NCI-H2196 (cell line): ENCODE measurements around the gene LYPLA2.
A peak's percentile ranks its signal among the peaks of the same experiment; 100 is the strongest.
"Not testable (repeated sequence)": the region's sequence is repeated elsewhere in the genome, so short reads cannot be mapped to it uniquely, and the experiment has no call there.

Experiments used
- DNase-seq: peaks from one replicate; lab custom pipeline; 2025; ENCODE audit not compliant: unreplicated experiment; lab: John Stamatoyannopoulos, UW

LYPLA2 gene

DNA sequence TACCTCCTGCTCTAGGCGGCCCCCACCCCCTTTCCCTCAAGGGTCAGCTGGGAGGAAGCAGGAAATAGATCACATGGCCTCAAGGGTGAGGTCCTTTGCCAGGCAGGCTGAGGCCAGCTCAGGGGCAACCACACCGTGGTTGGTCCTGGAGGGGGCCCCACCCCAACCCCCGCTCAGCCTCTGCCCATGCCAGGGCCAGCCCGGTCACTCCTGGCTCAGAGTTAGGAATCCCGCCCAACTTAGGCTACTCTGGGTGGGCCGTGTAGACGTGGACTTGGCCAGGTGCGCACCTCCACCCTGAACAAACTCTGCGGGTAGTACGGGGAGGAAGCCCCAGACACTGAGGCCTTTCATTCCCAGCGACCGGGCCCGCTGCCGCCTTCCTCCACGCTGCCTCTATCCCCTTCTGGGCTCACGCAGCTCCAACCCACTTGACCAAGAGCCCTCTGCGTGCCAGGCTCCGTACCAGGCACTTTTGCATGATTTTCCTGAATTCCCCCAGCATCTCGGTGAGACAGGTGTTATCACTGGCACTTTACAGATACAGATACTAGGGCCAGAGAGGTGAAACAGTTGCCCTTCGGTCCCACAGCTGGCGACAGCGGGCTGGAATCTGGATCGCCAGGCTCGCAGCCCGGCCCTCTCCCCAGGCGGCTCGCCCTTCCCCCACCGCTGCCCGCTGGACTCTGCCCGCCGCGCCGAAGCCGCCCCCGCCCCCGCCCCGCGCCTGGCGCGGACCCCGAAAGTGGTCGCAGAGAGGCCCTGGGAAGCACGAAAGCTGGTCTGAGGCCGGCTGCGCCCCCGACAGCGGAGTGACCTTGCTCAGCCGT is 8.8 kb downstream of the LYPLA2 start:
- DNase-seq = peak; percentile 59

DNA sequence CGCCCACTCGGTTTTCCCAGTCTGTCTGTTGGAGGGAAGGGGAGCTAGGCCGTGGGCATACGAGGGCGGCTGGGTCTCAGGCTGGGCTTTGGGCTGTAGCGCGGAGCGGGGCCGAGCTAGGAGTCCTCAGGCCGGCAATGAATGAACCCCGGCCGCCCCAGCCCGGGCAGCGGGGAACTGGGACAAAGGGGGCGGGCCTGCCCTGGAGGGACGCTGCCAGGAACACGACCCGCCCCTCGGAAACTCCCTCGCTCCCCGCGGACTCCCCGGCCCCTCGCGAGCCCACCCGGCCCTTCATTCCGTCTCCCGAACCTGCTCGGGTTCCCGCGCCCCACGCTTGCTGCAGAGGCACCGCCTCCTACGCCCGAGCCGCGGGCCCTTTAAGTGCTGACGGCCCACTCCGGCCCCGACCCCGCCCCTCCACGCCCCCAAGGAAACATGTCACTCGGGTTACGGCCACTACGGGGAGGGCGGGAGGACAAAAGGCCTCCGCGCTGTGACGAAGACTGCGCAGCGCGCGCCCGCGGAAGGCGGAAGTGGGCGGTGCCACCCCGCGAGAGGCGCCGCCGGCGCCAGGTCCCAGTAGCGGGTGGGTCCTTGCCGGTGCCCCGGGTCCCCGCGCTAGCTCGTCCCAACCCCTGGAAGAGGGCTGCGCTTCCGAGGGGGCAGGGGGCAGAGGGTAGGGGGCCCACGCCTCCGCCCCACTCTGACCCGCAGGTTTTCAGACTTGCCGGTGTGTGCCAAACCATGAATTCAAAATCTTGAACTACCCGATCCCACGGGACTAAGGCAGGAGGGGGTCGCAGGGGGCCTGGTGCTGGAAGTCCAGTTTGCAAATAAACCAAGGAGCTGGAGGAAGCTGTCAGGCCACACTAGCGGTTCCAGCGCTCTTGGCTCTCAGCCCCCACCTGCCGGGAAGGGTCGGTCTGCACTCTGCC is 9.7 kb downstream of the LYPLA2 start, which contains the start of gene GALE:
TSS of gene GALE (minus strand) at position 355 of the 938 bp plus-strand sequence. CDS start 1,747 bp downstream, outside the sequence.
- DNase-seq = peak; percentile 92

DNA sequence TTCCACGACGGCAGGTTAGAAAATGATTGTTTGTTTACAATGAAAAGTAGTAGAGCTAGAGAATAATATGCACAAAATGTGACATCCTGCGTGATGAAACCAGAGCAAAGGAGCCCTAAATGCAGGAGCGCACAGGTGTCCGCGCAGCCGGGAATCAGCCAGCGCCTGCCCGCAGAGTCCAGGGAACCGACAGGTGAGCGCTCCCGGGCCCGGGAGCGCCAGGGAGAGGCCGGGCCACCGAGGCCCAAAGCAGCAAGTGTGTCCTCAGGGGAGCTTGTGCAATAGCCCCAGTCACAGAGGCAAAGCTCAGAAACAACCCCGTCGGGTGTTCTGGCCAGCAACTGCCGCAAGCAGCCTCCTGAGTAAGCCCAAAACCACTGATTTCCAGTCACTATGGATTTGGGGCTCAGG is 10.4 kb downstream of the LYPLA2 start:
- DNase-seq = no peak

DNA sequence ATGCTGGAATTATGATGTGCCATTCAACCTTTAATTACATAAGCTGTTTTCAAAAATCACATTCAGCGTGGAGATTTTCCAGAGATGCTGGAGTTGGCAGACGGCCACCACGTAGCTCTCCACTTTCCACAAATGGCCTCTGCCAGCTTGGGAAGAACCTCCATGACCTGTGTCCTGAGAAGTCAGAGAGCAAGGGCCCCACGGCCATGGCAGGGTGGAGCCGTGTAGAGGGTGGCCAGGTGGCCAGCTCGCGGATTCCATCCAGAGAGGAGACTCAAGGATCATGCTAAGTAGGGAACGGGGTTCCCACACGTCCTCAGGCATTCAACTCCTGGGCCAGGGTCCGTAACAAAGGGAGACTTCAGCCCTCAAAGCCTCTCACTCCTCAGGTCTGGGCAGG is 10.9 kb downstream of the LYPLA2 start:
- DNase-seq = no peak

DNA sequence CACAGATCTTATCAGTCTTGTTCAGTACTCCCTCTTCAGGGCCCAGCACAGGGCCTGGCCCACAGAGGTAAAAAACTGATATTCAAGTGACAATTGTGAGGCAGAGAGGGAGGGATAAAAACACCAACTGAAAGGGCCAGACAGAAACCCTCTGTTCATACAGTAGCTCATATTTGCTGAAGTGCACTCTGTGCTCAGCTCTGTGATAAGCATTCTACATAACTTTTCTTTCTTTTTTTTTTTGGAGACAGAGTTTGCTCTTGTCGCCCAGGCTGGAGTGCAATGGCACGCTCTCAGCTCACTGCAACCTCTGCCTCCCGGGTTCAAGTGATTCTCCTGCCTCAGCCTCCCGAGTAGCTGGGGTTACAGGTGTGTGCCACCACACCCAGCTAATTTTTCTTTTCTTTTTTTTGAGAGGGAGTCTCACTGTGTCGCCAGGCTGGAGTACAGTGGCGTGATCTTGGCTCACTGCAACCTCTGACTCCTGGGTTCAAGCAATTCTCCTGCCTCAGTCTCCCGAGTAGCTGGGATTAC is 11.9 kb downstream of the LYPLA2 start:
- not testable (repeated sequence) for DNase-seq

DNA sequence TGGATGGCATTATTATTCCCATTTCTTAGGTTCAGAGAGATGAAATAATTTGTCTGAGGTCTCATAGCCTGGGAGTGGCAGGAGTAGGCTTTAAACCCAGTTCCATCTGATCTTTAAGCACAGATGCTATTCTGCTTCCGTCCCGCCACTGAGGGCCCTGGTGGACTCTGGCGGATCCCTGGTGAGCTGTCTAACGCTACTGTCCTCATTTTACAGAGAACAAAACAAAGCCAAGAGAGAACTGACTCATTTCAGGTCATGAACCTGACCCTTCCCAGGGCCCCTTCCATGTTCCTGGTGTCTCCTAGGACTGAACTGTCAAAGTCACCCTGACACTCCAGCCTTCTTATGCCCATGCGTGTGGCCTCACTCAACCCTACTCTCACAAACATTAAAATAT is 12.7 kb downstream of the LYPLA2 start:
- DNase-seq = no peak

DNA sequence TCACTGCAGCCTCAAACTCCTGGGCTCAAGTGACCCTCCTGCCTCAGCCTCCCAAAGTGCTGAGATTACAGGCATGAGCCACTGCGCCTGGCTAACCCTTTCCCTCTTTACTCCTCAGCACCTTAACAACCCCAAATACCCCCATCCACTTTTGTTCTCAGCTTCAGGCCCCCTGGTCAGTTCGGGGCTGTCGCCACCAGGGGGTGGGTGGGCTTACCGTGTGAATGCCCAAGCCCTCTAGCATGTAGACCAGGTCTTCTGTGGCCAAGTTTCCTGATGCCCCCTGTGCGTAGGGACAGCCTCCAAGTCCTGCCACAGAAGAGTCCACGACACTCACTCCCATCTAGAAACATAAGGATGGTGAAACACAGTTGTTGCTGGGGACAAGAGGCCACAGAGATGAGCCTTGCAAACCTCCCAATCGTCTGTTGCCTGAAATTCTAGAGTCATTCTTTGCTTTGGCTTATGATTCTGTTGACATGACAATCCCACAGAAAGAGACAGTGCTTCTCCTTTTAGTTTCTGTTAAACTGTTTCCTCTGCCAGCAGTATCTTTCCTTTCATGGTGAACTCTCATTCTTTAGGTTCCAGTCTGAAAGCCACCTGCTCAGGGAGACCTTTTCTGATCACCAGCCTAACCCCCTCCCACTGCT is 13.4 kb downstream of the LYPLA2 start:
- no peak for DNase-seq

DNA sequence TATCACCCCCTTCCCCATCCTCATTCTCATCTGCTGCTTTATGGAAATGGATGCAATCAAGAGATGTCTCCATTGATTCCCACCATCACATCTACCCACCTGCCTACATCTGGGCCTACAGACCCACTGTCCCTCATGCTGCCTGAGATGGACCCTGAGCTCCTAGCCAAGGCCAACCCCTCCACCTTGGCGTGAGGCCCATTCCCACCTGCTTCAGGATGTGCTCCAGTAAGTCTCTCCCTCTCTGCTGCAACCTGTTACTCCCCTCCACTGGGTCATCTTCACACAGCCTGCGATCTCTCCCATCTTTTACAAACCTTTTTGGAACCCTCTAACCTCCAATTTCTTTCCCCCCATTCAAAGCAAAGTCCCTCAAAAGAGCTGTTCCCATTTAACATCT is 14.1 kb downstream of the LYPLA2 start:
- no peak for DNase-seq

DNA sequence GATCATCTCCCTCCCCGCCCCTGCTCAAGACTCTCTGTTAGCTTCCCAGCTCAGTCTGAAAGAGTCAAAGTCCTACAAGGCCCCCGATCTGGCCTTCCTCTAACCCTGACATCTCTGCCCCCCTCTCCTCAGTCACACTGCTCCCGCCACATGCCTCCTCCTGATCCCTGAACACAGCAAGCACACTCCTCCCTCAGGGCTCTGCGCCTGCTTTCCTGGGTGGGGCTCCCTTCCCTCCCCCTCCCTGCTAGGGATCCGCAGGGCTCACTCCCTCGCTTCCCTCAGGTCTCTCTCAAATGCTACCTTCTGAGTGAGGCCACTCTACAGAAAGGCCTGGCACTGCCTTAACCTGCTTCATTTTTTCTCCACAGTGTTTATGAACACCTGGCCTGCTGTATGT is 15.3 kb downstream of the LYPLA2 start:
- DNase-seq = no peak

DNA sequence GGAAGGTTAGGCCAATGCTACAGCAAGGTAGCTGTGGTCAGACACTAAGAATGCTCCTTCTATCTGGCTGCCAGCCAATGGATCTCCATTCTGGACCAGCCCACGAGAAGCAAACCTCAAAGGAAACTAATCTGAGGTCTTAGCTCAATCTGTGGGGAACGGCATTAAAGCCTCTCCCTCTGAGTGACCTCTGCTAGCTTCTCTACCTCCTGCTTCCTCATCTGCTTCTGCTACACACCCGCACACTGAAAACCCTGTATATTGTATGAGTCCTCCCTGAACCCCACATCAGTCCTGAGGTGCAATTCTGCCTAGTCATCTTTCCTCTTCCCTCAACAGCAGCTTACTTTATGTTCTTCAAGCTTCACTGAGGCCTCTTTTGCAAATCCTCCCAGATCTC is 16.5 kb downstream of the LYPLA2 start:
- DNase-seq = no peak

DNA sequence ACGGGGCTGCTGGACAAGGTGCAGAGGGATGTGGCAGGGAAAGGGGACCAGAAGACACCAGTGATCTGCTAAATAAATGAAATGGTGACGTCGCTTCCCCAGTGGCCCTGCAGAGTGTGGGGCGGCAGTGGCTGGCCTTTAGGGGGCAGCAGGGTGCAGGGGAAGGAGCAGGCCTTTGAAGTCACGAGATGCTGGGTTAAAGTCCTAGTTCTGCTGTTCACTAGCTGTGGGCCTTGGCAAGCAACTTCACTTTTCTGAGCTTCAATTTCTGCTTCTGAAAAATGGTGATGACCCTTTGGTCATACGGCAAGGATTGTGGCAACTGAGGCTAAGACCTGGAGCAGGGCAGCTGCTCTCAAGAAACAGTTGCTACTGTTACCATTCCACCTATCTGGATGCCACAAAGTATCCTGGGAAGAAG is 18.8 kb downstream of the LYPLA2 start:
- DNase-seq = peak; percentile 72

DNA sequence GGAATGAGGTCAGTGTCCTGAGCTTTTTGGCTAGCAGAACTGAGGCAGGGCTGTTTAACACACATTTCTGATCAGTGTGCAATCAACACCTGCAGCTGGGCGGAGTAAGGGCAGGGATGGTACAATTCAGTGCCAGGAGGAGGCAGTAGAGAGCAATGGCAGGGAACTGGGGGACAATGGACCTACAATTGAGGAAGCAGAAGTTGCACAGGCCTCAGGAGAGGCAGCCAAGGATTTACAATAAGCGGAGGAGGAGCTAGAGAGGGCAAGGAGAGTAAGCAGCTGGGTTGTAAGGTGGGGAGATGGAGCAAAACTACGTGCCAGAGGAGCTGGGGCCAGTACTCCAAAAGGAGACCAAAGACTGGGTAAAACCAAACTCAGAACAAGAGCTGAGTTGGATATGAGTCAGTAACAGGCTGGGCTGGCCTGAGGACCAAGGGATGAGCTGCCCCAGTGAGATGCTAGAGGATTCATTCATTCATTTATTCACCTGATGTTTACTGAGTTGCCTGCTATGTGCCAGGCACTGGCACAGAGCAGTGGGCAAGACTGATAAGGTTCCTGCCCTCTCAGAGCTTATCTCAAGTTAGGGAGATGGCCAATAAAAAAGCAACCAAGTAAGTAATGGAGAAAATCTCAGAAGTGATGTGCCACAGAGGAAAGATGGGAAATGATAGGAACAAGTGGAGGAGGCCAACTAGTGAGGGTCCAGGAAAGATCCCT is 20.0 kb downstream of the LYPLA2 start:
- DNase-seq = peak; percentile 27

DNA sequence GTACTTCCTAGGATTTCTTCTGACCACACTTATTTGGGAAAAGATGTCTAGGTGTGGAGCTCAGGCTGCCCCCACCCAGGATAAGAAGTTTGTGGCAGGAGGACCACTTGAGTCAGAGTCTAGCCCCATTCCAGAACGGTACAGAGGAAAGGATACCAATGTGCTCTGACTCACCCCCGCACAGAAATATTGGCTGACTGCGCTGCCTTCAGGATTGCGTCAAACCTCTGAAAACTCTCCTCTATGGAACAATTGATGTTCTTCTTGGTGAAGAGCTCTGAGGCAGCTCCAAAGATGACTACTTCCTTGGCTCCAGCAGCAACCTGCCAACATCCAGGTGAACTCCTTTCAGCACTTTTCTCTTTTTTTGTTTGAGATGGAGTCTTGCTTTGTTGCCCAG is 23.1 kb downstream of the LYPLA2 start:
- no peak for DNase-seq

DNA sequence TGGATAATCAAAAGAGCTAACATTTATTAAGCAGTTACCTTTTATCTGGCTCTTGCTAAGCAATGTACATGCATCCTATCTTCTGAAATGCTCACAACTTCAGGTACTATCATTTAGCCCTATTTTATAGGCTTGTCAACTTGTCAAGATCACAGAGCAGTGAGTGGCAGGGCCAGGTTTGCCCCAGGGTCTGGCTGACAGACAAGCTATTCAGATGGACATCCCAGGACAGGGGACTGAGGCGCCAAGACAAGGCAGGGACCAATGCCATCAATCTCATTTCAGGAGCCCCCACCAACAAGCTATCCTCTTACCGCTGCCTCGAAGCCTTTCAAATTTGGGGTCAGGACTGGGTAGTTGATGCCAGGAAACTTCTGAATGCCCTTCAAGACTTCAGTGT is 25.4 kb downstream of the LYPLA2 start:
- DNase-seq = no peak

DNA sequence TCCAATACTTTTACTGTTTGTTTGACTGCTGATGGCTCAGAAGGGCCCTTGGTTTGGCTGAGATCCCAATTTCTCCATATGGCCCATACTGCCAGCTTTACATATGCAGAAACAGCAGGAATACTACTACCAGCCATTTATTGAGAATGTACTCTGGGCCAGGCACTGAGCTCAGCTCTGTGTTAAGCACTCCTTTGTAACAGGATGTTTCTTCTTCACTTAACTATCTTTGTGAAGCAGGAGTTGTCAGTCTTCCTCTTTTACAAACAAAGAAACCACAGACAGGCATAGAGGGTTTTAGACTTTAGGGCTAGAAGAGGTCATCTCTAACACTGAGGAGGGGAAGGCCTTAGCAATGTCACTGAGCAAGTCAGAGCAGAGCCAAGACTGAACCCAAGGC is 26.0 kb downstream of the LYPLA2 start:
- DNase-seq = no peak

DNA sequence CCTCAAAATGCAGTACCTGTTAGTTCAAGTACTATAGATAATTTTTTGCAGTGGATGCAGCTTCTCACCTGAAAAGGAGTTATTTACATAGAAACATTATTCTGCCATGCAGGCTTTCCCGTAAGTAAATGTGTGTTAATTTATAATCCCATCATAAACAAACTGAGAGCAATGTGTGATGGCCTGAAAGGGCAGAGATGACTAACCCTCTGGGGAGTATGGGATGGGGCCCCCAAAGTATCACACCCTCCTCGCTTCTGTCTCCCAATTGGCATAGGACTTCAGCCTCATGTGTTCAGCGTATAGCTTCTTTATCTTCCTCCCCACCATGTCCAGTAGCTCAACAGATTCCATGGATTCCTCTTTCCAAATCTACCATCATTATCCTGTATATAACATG is 26.7 kb downstream of the LYPLA2 start:
- no peak for DNase-seq

DNA sequence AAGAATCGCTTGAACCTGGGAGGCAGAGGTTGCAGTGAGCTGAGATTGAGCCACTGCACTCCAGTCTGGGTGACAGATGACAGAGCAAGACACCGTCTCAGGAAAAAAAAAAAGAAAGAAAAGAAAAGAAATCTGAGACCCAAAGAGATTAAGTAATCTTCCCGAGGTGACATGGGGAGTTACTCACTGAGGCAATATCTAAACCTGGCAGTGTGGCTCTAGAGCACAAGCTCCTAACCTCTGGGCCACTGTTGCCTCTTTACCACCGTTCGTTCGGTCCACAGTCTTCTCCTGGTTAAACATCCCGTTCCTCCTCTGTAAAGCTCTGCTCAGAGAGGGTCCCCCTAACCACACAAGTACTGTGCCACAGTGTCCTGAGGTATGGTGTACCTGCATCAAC is 32.8 kb downstream of the LYPLA2 start:
- no peak for DNase-seq

DNA sequence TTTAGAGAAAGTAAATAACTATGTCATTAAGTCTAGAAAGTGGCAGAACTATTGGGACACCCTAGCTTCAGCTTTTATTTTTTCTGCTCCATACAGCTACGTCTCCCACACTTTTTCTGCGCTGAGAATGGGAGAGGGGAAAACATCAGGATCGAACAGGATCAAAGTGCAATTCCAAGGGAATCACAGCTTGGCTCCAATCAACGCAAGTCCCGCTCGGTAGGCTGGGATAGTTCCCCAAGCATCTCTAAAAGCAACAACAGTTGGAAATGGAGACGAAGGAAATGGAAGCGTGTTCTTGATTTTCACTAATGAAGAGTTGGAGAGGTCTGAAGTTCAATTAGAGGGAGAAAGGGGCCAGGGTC is 33.7 kb downstream of the LYPLA2 start:
- DNase-seq = no peak

DNA sequence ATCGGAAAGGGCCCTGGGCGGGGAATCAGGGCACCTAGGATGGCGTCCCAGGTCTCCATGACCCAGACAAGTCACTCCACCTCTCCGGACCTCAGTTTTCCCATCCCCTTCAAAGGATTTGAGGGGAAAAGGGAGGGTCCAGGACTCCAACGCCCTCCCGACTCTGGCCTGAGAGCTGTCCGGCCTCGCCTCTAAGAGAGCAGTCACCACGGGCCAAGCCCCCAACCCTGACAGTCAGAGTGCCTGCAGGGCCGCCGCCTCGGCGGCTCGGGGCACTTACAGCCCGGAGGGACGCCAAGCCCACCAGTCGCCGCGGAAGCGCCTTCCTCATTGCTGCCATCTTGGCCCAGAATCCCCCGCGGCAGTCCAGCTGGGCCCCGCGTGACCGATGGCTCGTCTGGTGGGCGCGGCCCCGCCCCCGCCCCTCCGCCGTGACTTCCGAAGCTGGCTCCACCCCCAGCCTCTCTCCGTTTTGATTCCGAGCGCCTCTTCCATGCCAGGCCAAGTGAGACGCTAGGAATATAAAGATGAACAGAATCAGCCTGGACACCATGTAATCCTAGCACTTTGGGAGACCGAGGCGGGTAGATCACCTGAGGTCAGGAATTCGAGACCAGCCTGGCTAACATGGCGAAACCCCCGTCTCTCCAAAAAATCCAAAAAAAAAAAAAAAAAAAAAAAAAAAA is 34.3 kb downstream of the LYPLA2 start, which contains the start of gene HMGCL:
TSS of gene HMGCL (minus strand) at position 354 of the 686 bp plus-strand sequence. CDS start at position 340, 14 bp downstream.
- peak; percentile 92 for DNase-seq
